Esophagus squamous epithelium (tissue), 4 donors: Measurements from ENCODE around the gene DCC.

Source experiments
- POLR2A ChIP-seq, 4 donors: fragments of 450-650 bp; IDR thresholded peaks; one replicate each; pipeline ENCODE4 v1.6.1; 2017; ENCODE audit warnings: antibody characterized with exemption in 4 of 4, mild to moderate bottlenecking in 4 of 4, moderate library complexity in 3 of 4
- TF ChIP-seq, protein P1 (sequence below), 6 experiments: fragments of 450-650 bp in 4 of 6; fragments of 200-600 bp in 2 of 6; sonication (generic) in 2 of 6; IDR thresholded peaks; one replicate each; pipeline ENCODE4 v1.5.1; 2016 to 2019; ENCODE audit warnings: antibody characterized with exemption in 6 of 6, mild to moderate bottlenecking in 4 of 6, moderate library complexity in 4 of 6

DNA sequence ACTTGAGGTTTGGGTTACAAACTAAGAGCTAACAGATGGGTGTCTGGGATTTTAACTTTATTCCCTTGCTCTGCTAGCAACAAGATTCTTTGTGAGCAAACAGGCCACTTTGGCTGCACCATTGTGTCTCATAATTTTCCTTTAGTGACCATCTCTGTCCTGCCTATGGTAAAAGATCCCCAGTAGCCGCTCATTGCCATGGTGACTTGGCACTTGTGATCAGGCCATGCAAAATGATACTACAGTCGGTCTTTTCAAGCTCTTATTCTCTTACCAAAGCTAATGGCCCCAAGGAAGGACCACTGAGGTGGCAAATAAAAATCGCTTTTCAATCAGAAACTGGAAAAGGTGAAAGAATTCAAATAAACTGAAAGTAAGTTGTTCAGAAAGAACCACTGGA, 1047.6 kb downstream of the DCC start:
- TF ChIP-seq, protein P1, sequence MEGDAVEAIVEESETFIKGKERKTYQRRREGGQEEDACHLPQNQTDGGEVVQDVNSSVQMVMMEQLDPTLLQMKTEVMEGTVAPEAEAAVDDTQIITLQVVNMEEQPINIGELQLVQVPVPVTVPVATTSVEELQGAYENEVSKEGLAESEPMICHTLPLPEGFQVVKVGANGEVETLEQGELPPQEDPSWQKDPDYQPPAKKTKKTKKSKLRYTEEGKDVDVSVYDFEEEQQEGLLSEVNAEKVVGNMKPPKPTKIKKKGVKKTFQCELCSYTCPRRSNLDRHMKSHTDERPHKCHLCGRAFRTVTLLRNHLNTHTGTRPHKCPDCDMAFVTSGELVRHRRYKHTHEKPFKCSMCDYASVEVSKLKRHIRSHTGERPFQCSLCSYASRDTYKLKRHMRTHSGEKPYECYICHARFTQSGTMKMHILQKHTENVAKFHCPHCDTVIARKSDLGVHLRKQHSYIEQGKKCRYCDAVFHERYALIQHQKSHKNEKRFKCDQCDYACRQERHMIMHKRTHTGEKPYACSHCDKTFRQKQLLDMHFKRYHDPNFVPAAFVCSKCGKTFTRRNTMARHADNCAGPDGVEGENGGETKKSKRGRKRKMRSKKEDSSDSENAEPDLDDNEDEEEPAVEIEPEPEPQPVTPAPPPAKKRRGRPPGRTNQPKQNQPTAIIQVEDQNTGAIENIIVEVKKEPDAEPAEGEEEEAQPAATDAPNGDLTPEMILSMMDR (IDR thresholded peaks at IDR 0.05): no peak
- TF ChIP-seq POLR2A (IDR thresholded peaks at IDR 0.05): no peak
